Testis (tissue), 5 donors: Measurements from ENCODE around the gene PLPPR3. TPM values are rescaled to one million over a fixed set of nuclear protein-coding genes. Genes with fewer than 3 reads are reported as not detected.

ENCODE experiments used
- DNase-seq: peaks from one replicate; pipeline ENCODE4 v3.0.0-alpha.2; 2019
- H3K27ac ChIP-seq, 2 donors: fragments of 200-600 bp; sonication (generic); one replicate each; pipeline ENCODE4 v1.5.1; 2019
- H3K27me3 ChIP-seq: fragments of 200-600 bp; sonication (generic); one replicate; pipeline ENCODE4 v1.5.1; 2019
- H3K36me3 ChIP-seq: fragments of 200-600 bp; sonication (generic); one replicate; pipeline ENCODE4 v1.5.1; 2017; ENCODE audit warnings: low read depth; ENCODE audit errors: missing control alignments
- H3K4me1 ChIP-seq: fragments of 200-600 bp; sonication (generic); one replicate; pipeline ENCODE4 v1.5.1; 2019
- H3K4me3 ChIP-seq, 2 donors: fragments of 200-600 bp; sonication (generic); one replicate each; pipeline ENCODE4 v1.5.1; 2017 to 2019
- H3K9me3 ChIP-seq: fragments of 200-600 bp; sonication (generic); one replicate; pipeline ENCODE4 v1.5.1; 2017
- CTCF ChIP-seq, 3 experiments: fragments of 450-650 bp in 2 of 3; fragments of 200-600 bp in 1 of 3; sonication (generic) in 1 of 3; IDR thresholded peaks; one replicate each; pipeline ENCODE4 v1.5.1; 2016 to 2019; ENCODE audit warnings: antibody characterized with exemption in 3 of 3, mild to moderate bottlenecking in 2 of 3, moderate library complexity in 1 of 3
- POLR2A ChIP-seq: fragments of 450-650 bp; IDR thresholded peaks from one replicate; pipeline ENCODE4 v1.6.1; 2017; ENCODE audit warnings: antibody characterized with exemption, mild to moderate bottlenecking, moderate library complexity
- WGBS, 2 donors: methylation state at CpG; one replicate each; pipeline ENCODE4 v1.1.5; 2018; 5-methylcytosine and 5-hydroxymethylcytosine counted together
- intact Hi-C: fragments of 100-400 bp; cut with DNase I; formaldehyde crosslinking; loops from one replicate; pipeline ENCODE4 v1.15.1; 2023; ENCODE audit warnings: low total_unique reads
- long read RNA-seq, 2 donors: transcript quantifications; one replicate each; lab custom pipeline, GENCODE V29; 2026
- polyA plus RNA-seq: library from polyadenylated mRNA; stranded (reverse); fragments of 350-450 nt; fragmentation: Illumina TruSeq; extraction: RNeasy Lipid Tissue Mini Kit (QIAGEN cat#74804); gene quantifications from one replicate; pipeline ENCODE4 v1.2.3, GENCODE V29; 2014; ENCODE audit warnings: low read depth, low replicate concordance; ENCODE audit not compliant: insufficient read depth
- total RNA-seq, 2 donors: library from RNA; depleted of rRNA; stranded (reverse); fragments of >200 nt; gene quantifications; one replicate each; pipeline ENCODE4 v1.2.3, GENCODE V29; 2016

The PLPPR3 gene
- total RNA-seq (10 to 100 TPM; 16.9 to 20.1 TPM), polyA plus RNA-seq (2.7 TPM)
- long read RNA-seq, donor 1, partial matches to known transcripts: 0 of 2 reads
- long read RNA-seq, donor 1, other reads (novel, unspliced or antisense): 0 of 2 reads
- long read RNA-seq, donor 2, partial matches to known transcripts: 0 of 1 reads
- long read RNA-seq, donor 2, other reads (novel, unspliced or antisense): 0 of 1 reads

- TF ChIP-seq CTCF (IDR thresholded peaks at IDR 0.05) (no peak), POLR2A (no peak)
- H3K4me3 ChIP-seq: peak within 1 kb of the TSS; percentile 15 to 42
- H3K36me3 ChIP-seq: no peaks in the 10 kb centered on the region
- H3K9me3 ChIP-seq: no peaks in the 10 kb centered on the region
- no peaks in the 10 kb centered on the region for H3K27me3 ChIP-seq
- DNase-seq: no peak
- H3K4me1 ChIP-seq: no peaks in the 10 kb centered on the region
- H3K27ac ChIP-seq: no peak within 1 kb of the TSS
- WGBS, 2 donors: 0% methylated on average over 38 of the region's 86 CpGs; no CpG with 5 or more reads in 1 of the 2 donors
- intact Hi-C loops: no loop called here
Observed at GRCh38 chr19:821825-822503, at the start of gene PLPPR3. Gene PLPPR3 (minus strand): TSS chr19:821955. CDS start chr19:821559, 396 bp downstream.

- Histone ChIP-seq H3K27me3 (no peaks in the 10 kb centered on the region), H3K4me1 (peaks cover 17% of the 10 kb centered on the region), H3K27ac (peak overlapping the region in 1 of 2 donors; percentile 14), H3K4me3 (no peak overlapping the region), H3K9me3 (no peaks in the 10 kb centered on the region), H3K36me3 (no peaks in the 10 kb centered on the region)
- DNase-seq: no peak
- 67 to 72% methylated on average over 14 to 28 of the region's 28 CpGs for WGBS, 2 donors
- intact Hi-C loops: no loop called here
- TF ChIP-seq CTCF (IDR thresholded peaks at IDR 0.05) (no peak), POLR2A (no peak)
Observed at GRCh38 chr19:870963-871401, 49.2 kb upstream of the PLPPR3 start.

GRCh38 chr19:870314-870713, 48.6 kb upstream of the PLPPR3 start:
- no peaks in the 10 kb centered on the region for H3K36me3 ChIP-seq
- DNase-seq: no peak
- intact Hi-C loops: no loop called here

GRCh38 chr19:869245-870177, 47.8 kb upstream of the PLPPR3 start:
- no peak for TF ChIP-seq CTCF (IDR thresholded peaks at IDR 0.05)
- TF ChIP-seq POLR2A: no peak
- intact Hi-C loops: no loop called here
- no peaks in the 10 kb centered on the region for H3K27me3 ChIP-seq
- peak; percentile 82 for DNase-seq
- 52 to 59% methylated on average over 18 to 29 of the region's 29 CpGs for WGBS, 2 donors
- H3K9me3 ChIP-seq: no peaks in the 10 kb centered on the region
- H3K4me1 ChIP-seq: peaks cover 17% of the 10 kb centered on the region
- no peaks in the 10 kb centered on the region for H3K36me3 ChIP-seq
- H3K27ac ChIP-seq: peak overlapping the region; percentile 68 to 86
- no peak overlapping the region for H3K4me3 ChIP-seq

More at GRCh38 chr19:870314-870713, 48.6 kb upstream of the PLPPR3 start:
- H3K4me1 ChIP-seq: peaks cover 17% of the 10 kb centered on the region
- WGBS, 2 donors: 83 to 89% methylated on average over 7 to 8 of the region's 8 CpGs
- no peaks in the 10 kb centered on the region for H3K27me3 ChIP-seq
- TF ChIP-seq CTCF (IDR thresholded peaks at IDR 0.05) (no peak), POLR2A (no peak)
- H3K27ac ChIP-seq: peak overlapping the region; percentile 68 to 86
- H3K4me3 ChIP-seq: no peak overlapping the region
- H3K9me3 ChIP-seq: no peaks in the 10 kb centered on the region
